ENCODE data around the gene PNPLA1. TPM values are rescaled to one million over a fixed set of nuclear protein-coding genes. Genes with fewer than 3 reads are reported as not detected.

Gene PNPLA1
- total RNA-seq = not detected in 2 replicates

GRCh38 chr6:36269834-36270705 is at the start of gene PNPLA1:
Gene PNPLA1, plus strand, starts transcription at chr6:36270060. Its CDS starts 400 bp downstream, at chr6:36270460.

GRCh38 chr6:36336779-36337241 is 67.0 kb downstream of the PNPLA1 start, which contains the start of gene BNIP5:
Gene BNIP5, minus strand, starts transcription at chr6:36336888. Its CDS starts 6,198 bp downstream, at chr6:36330690.

Other genes with a start within 250 kb of the PNPLA1 start
- not detected in 2 replicates for gene SLC26A8, start 245.4 kb upstream of the PNPLA1 start, total RNA-seq
- gene MAPK14, start 242.3 kb upstream of the PNPLA1 start, total RNA-seq = 38.9 and 53.9 TPM in 2 replicates
- gene MAPK13, start 139.5 kb upstream of the PNPLA1 start, total RNA-seq = 17.9 TPM in 2 replicates
- 7.8 and 13.6 TPM in 2 replicates for gene BRPF3, start 73.3 kb upstream of the PNPLA1 start, total RNA-seq
- not detected in 2 replicates for gene BNIP5, start 66.8 kb downstream of the PNPLA1 start, total RNA-seq
- gene ETV7, start 117.6 kb downstream of the PNPLA1 start, total RNA-seq = 0.18 TPM in 1 of 2 replicates, not detected in the other
- not detected in 2 replicates for gene PXT1, start 172.8 kb downstream of the PNPLA1 start, total RNA-seq
- gene KCTD20, start 172.9 kb downstream of the PNPLA1 start, total RNA-seq = 42.7 and 44.3 TPM in 2 replicates